ENCODE results near the gene IPO8.

IPO8 gene

DNA sequence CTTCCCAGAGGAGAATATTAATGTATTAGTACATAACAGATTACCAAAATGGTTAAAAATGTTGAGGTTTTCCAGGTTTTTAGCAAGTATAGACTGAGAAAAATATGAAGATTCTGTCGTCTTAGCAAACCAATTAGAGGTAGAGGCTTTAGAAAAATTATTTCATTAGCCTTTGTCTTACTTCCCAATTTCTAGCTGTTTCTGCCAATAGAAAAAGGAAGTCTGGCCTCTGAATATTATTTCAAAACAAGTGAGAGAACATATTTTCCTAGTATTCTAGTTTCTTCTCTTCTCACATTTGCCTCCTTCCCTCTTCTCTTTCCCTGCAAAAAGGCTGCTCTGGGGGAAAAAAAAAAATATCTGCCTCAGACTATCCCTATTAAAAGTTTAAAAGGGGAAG lies 16.4 kb downstream of the IPO8 start:
- Histone ChIP-seq H2AK5ac (ENCODE audit: low read length) (no peak overlapping the region), H3K56ac (ENCODE audit: low read length) (no peak overlapping the region), H3K18ac (ENCODE audit: low read length) (no peak overlapping the region), H2BK5ac (ENCODE audit: low read length) (no peak overlapping the region), H3K23ac (ENCODE audit: low read length) (no peak overlapping the region), H3K4me3 (ENCODE audit: low read length) (no peak overlapping the region), H3K79me2 (ENCODE audit: control insufficient read depth, insufficient read depth, low read length) (no peaks in the 10 kb centered on the region), H4K5ac (ENCODE audit: low read length) (no peak overlapping the region), H3K4ac (ENCODE audit: low read depth, low read length) (no peak overlapping the region), H3K9ac (ENCODE audit: low read length) (no peak overlapping the region), H4K8ac (ENCODE audit: low read depth, low read length) (no peak overlapping the region), H2BK120ac (ENCODE audit: low read depth, low read length) (no peak overlapping the region), H2BK15ac (replicated peaks; ENCODE audit: low read depth) (no peak overlapping the region), H3K36me3 (ENCODE audit: control insufficient read depth, insufficient read depth, low read length) (no peaks in the 10 kb centered on the region), H3K79me1 (ENCODE audit: low read length) (no peaks in the 10 kb centered on the region), H3K4me2 (ENCODE audit: low read length) (no peak overlapping the region), H3K27me3 (ENCODE audit: insufficient read depth, low read length, poor library complexity) (no peaks in the 10 kb centered on the region), H3K4me1 (ENCODE audit: control insufficient read depth, low read depth, low read length) (no peaks in the 10 kb centered on the region), H3K27ac (ENCODE audit: low read depth, low read length) (no peak overlapping the region)
- WGBS (ENCODE audit: extremely low coverage, insufficient coverage, low lambda C conversion rate), result no CpG with 5 or more reads among the region's 1 CpG
- no peak for DNase-seq

DNA sequence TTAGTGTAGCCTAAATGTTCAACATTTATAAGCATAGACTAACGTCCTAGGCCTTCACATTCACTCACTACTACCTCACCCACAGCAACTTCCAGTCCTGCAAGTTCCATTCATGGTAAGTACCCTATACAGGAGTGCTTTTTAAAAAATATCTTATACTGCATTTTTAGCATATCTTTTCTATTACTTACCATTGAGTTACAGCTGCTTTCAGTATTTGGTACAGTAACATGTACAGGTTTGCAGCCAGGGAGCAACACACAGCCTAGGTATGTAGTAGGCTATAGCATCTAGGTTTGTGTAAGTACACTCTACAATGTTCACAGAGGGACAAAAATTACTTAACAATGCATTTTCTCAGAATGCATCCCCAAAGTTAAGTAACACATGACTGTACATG lies 17.4 kb downstream of the IPO8 start:
- H3K27me3 ChIP-seq (ENCODE audit: insufficient read depth, low read length, poor library complexity), result no peaks in the 10 kb centered on the region
- no peak overlapping the region for H3K4ac ChIP-seq (ENCODE audit: low read depth, low read length)
- H3K23ac ChIP-seq (ENCODE audit: low read length), result no peak overlapping the region
- no peak overlapping the region for H3K27ac ChIP-seq (ENCODE audit: low read depth, low read length)
- no peak overlapping the region for H4K5ac ChIP-seq (ENCODE audit: low read length)
- no peak overlapping the region for H3K4me3 ChIP-seq (ENCODE audit: low read length)
- H3K56ac ChIP-seq (ENCODE audit: low read length), result no peak overlapping the region
- no peak overlapping the region for H3K18ac ChIP-seq (ENCODE audit: low read length)
- H3K36me3 ChIP-seq (ENCODE audit: control insufficient read depth, insufficient read depth, low read length), result no peaks in the 10 kb centered on the region
- H3K9ac ChIP-seq (ENCODE audit: low read length), result no peak overlapping the region
- no peak overlapping the region for H2BK5ac ChIP-seq (ENCODE audit: low read length)
- no CpG with 5 or more reads among the region's 1 CpG for WGBS (ENCODE audit: extremely low coverage, insufficient coverage, low lambda C conversion rate)
- no peaks in the 10 kb centered on the region for H3K79me2 ChIP-seq (ENCODE audit: control insufficient read depth, insufficient read depth, low read length)
- H2BK120ac ChIP-seq (ENCODE audit: low read depth, low read length), result no peak overlapping the region
- no peak overlapping the region for H2AK5ac ChIP-seq (ENCODE audit: low read length)
- H3K79me1 ChIP-seq (ENCODE audit: low read length), result no peaks in the 10 kb centered on the region
- H3K4me2 ChIP-seq (ENCODE audit: low read length), result no peak overlapping the region
- no peaks in the 10 kb centered on the region for H3K4me1 ChIP-seq (ENCODE audit: control insufficient read depth, low read depth, low read length)
- no peak overlapping the region for H4K8ac ChIP-seq (ENCODE audit: low read depth, low read length)
- no peak overlapping the region for H2BK15ac ChIP-seq (replicated peaks; ENCODE audit: low read depth)
- no peak for DNase-seq

DNA sequence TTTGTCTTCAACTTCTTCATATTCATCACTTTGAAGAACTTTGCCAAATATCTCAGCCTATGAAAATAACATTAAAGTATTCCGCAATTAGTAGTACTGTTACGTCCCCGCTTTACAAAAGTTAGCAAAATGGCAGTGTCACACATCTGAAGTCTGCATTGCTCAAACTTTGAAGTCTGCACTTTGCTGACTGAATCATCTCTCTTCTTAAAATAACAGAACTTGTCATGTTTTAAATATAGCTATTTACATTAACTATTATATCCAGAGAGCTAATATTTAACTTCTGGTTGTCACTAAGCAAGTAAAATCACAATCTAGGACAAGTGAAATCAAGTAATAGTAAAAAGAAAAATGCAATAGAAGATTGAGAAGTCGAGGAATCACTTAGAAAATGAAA lies 34.5 kb downstream of the IPO8 start:
- no peak overlapping the region for H3K27ac ChIP-seq (ENCODE audit: low read depth, low read length)
- no peak overlapping the region for H4K5ac ChIP-seq (ENCODE audit: low read length)
- H2BK15ac ChIP-seq (replicated peaks; ENCODE audit: low read depth), result no peak overlapping the region
- H3K4me1 ChIP-seq (ENCODE audit: control insufficient read depth, low read depth, low read length), result no peaks in the 10 kb centered on the region
- H3K4ac ChIP-seq (ENCODE audit: low read depth, low read length), result no peak overlapping the region
- no peak overlapping the region for H3K23ac ChIP-seq (ENCODE audit: low read length)
- H3K27me3 ChIP-seq (ENCODE audit: insufficient read depth, low read length, poor library complexity), result no peaks in the 10 kb centered on the region
- no peak overlapping the region for H2AK5ac ChIP-seq (ENCODE audit: low read length)
- no peak overlapping the region for H4K8ac ChIP-seq (ENCODE audit: low read depth, low read length)
- no peak overlapping the region for H3K56ac ChIP-seq (ENCODE audit: low read length)
- no peaks in the 10 kb centered on the region for H3K36me3 ChIP-seq (ENCODE audit: control insufficient read depth, insufficient read depth, low read length)
- no peak overlapping the region for H3K9ac ChIP-seq (ENCODE audit: low read length)
- no peaks in the 10 kb centered on the region for H3K79me2 ChIP-seq (ENCODE audit: control insufficient read depth, insufficient read depth, low read length)
- no peak for DNase-seq
- H3K4me3 ChIP-seq (ENCODE audit: low read length), result no peak overlapping the region
- H2BK120ac ChIP-seq (ENCODE audit: low read depth, low read length), result no peak overlapping the region
- H3K4me2 ChIP-seq (ENCODE audit: low read length), result no peak overlapping the region
- no peak overlapping the region for H3K18ac ChIP-seq (ENCODE audit: low read length)
- no peak overlapping the region for H2BK5ac ChIP-seq (ENCODE audit: low read length)
- H3K79me1 ChIP-seq (ENCODE audit: low read length), result no peaks in the 10 kb centered on the region
- WGBS (ENCODE audit: extremely low coverage, insufficient coverage, low lambda C conversion rate), result no CpG with 5 or more reads among the region's 4 CpGs

DNA sequence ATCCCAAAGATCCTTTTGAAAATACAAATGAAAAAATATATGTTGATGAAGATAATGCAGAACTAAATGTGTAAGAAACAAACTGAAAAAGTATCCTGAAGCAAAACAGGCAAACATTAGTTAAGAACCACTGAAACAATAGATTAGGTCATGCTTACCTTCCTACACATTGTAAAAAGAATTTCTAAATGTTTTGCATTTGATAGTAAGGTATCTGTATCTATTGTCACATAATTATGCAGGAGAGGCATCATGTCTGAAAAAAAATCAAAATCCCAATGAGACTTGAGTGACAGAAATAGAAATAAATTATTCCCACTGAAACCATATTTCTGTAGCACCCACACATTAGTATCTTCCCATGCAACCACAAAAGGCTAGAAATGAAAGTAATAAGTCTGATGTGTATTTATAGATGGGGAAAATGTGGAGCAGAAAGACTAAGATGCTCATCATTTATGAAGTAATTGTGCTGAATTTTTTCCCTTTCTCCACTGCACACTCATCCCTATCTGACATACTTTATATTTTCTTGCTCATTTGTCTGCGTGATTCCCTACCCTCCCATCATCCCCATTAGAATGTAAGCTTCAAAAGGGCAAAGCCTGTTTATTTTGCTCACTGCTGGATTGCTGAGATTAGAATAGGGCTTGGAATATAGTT lies 43.5 kb downstream of the IPO8 start:
- Histone ChIP-seq H2AK5ac (ENCODE audit: low read length) (no peak overlapping the region), H2BK5ac (ENCODE audit: low read length) (no peak overlapping the region), H3K36me3 (ENCODE audit: control insufficient read depth, insufficient read depth, low read length) (no peaks in the 10 kb centered on the region), H3K4me1 (ENCODE audit: control insufficient read depth, low read depth, low read length) (no peaks in the 10 kb centered on the region), H3K4ac (ENCODE audit: low read depth, low read length) (no peak overlapping the region), H3K27me3 (ENCODE audit: insufficient read depth, low read length, poor library complexity) (no peaks in the 10 kb centered on the region), H3K4me2 (ENCODE audit: low read length) (no peak overlapping the region), H4K8ac (ENCODE audit: low read depth, low read length) (no peak overlapping the region), H3K4me3 (ENCODE audit: low read length) (no peak overlapping the region), H3K23ac (ENCODE audit: low read length) (no peak overlapping the region), H3K79me2 (ENCODE audit: control insufficient read depth, insufficient read depth, low read length) (no peaks in the 10 kb centered on the region), H2BK120ac (ENCODE audit: low read depth, low read length) (no peak overlapping the region), H3K27ac (ENCODE audit: low read depth, low read length) (no peak overlapping the region), H3K9ac (ENCODE audit: low read length) (no peak overlapping the region), H3K18ac (ENCODE audit: low read length) (no peak overlapping the region), H4K5ac (ENCODE audit: low read length) (no peak overlapping the region), H3K79me1 (ENCODE audit: low read length) (no peaks in the 10 kb centered on the region), H2BK15ac (replicated peaks; ENCODE audit: low read depth) (no peak overlapping the region), H3K56ac (ENCODE audit: low read length) (no peak overlapping the region)
- no CpG with 5 or more reads among the region's 1 CpG for WGBS (ENCODE audit: extremely low coverage, insufficient coverage, low lambda C conversion rate)
- DNase-seq, result no peak

DNA sequence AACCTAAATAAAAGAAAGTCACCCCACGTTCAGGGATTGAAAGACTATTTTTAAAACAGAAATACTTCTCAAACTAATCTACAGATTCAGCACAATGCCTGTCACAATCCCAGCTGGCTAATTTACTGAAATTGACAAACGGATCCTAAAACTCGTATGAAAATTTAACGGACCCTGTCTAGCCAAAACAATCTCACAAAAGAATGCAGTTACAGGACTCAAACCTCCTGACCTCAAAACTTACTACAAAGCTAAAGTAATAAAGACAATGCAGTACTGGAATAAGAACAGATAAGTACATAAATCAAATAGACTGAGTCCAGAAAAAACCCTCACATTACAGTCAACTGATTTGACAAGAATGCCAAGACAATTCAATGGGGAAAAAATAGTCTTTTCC lies 48.8 kb downstream of the IPO8 start:
- Histone ChIP-seq H3K23ac (ENCODE audit: low read length) (no peak overlapping the region), H2BK120ac (ENCODE audit: low read depth, low read length) (no peak overlapping the region), H3K4me1 (ENCODE audit: control insufficient read depth, low read depth, low read length) (no peaks in the 10 kb centered on the region), H4K8ac (ENCODE audit: low read depth, low read length) (no peak overlapping the region), H3K79me1 (ENCODE audit: low read length) (no peaks in the 10 kb centered on the region), H3K36me3 (ENCODE audit: control insufficient read depth, insufficient read depth, low read length) (no peaks in the 10 kb centered on the region), H3K4me3 (ENCODE audit: low read length) (no peak overlapping the region), H2AK5ac (ENCODE audit: low read length) (no peak overlapping the region), H3K4me2 (ENCODE audit: low read length) (no peak overlapping the region), H4K5ac (ENCODE audit: low read length) (no peak overlapping the region), H3K27me3 (ENCODE audit: insufficient read depth, low read length, poor library complexity) (no peaks in the 10 kb centered on the region), H3K79me2 (ENCODE audit: control insufficient read depth, insufficient read depth, low read length) (no peaks in the 10 kb centered on the region), H3K4ac (ENCODE audit: low read depth, low read length) (no peak overlapping the region), H3K9ac (ENCODE audit: low read length) (no peak overlapping the region), H2BK5ac (ENCODE audit: low read length) (no peak overlapping the region), H3K18ac (ENCODE audit: low read length) (no peak overlapping the region), H3K56ac (ENCODE audit: low read length) (no peak overlapping the region), H2BK15ac (replicated peaks; ENCODE audit: low read depth) (no peak overlapping the region), H3K27ac (ENCODE audit: low read depth, low read length) (no peak overlapping the region)
- no peak for DNase-seq
- no CpG with 5 or more reads among the region's 4 CpGs for WGBS (ENCODE audit: extremely low coverage, insufficient coverage, low lambda C conversion rate)

DNA sequence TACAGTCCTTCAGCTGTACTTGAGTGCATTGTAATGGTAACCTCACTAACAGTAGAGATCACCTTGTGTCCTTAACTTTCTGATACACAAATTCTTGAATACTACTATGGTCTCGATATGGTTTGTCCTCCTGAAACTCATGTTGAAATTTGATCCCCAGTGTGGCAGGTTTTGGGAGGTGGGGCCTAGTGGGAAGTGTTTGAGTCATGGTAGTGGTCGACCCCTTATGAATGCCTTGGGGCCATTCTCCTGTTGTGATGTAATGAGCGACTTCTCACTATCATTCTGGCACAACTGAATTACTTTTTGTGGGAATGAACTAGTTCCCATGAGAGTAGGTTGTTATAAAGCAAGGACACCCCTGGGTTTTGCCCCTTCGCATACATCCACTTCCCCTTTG lies 52.3 kb downstream of the IPO8 start:
- H3K23ac ChIP-seq (ENCODE audit: low read length), result no peak overlapping the region
- H4K5ac ChIP-seq (ENCODE audit: low read length), result no peak overlapping the region
- no peaks in the 10 kb centered on the region for H3K79me1 ChIP-seq (ENCODE audit: low read length)
- H3K27me3 ChIP-seq (ENCODE audit: insufficient read depth, low read length, poor library complexity), result no peaks in the 10 kb centered on the region
- WGBS (ENCODE audit: extremely low coverage, insufficient coverage, low lambda C conversion rate), result no CpG with 5 or more reads among the region's 4 CpGs
- no peak overlapping the region for H4K8ac ChIP-seq (ENCODE audit: low read depth, low read length)
- DNase-seq, result peak; percentile 62
- H3K36me3 ChIP-seq (ENCODE audit: control insufficient read depth, insufficient read depth, low read length), result no peaks in the 10 kb centered on the region
- no peak overlapping the region for H3K27ac ChIP-seq (ENCODE audit: low read depth, low read length)
- no peak overlapping the region for H3K4me3 ChIP-seq (ENCODE audit: low read length)
- no peaks in the 10 kb centered on the region for H3K4me1 ChIP-seq (ENCODE audit: control insufficient read depth, low read depth, low read length)
- H3K18ac ChIP-seq (ENCODE audit: low read length), result no peak overlapping the region
- H2BK120ac ChIP-seq (ENCODE audit: low read depth, low read length), result no peak overlapping the region
- no peaks in the 10 kb centered on the region for H3K79me2 ChIP-seq (ENCODE audit: control insufficient read depth, insufficient read depth, low read length)
- no peak overlapping the region for H3K4me2 ChIP-seq (ENCODE audit: low read length)
- no peak overlapping the region for H3K56ac ChIP-seq (ENCODE audit: low read length)
- H3K4ac ChIP-seq (ENCODE audit: low read depth, low read length), result no peak overlapping the region
- no peak overlapping the region for H3K9ac ChIP-seq (ENCODE audit: low read length)
- no peak overlapping the region for H2BK15ac ChIP-seq (replicated peaks; ENCODE audit: low read depth)
- H2AK5ac ChIP-seq (ENCODE audit: low read length), result no peak overlapping the region
- H2BK5ac ChIP-seq (ENCODE audit: low read length), result no peak overlapping the region

Data from mesendoderm (in vitro differentiated cells).